Caco-2 (cell line): ENCODE results near the gene SPDYE3. TPM values are rescaled to one million over a fixed set of nuclear protein-coding genes. Genes with fewer than 3 reads are reported as not detected.
A peak's percentile ranks its signal among the peaks of the same experiment; 100 is the strongest.
"Not testable (repeated sequence)": the region's sequence is repeated elsewhere in the genome, so short reads cannot be mapped to it uniquely, and the experiment has no call there.

Experiments
- BruUV-seq: library from RNA; stranded (reverse); fragments of 400-500 nt; replicated peaks from 2 replicates; lab custom pipeline; 2021; lab: Mats Ljungman, UMichigan
- CTCF ChIA-PET: fragments of 300-600 bp; sonication (Branson Sonifier 250); formaldehyde crosslinking; loops from one replicate; lab custom pipeline; 2022; ENCODE audit warnings: antibody characterized with exemption; lab: Charles Lee
- POLR2A ChIA-PET: fragments of 300-600 bp; sonication (Branson Sonifier 250); formaldehyde crosslinking; loops from one replicate; lab custom pipeline; 2022; ENCODE audit warnings: antibody characterized with exemption; lab: Charles Lee
- DNase-seq, 2 experiments: peaks; one replicate each; pipeline versions ENCODE4 v3.0.0 to v3.0.0-alpha.2; 2020 to 2022
- H3K27me3 ChIP-seq: replicated peaks from 2 replicates; pipeline ENCODE4 v1.6.0; 2011; ENCODE audit warnings: low read length; ENCODE audit not compliant: control insufficient read depth, insufficient read depth
- H3K36me3 ChIP-seq: 2 replicates; pipeline ENCODE4 v1.5.1; 2011; ENCODE audit warnings: low read length; ENCODE audit not compliant: control insufficient read depth, insufficient read depth
- H3K4me1 ChIP-seq: fragments of 250-450 bp; sonication (Bioruptor Pico); 2 replicates; pipeline ENCODE4 v1.5.1; 2020; ENCODE audit warnings: mild to moderate bottlenecking
- H3K4me3 ChIP-seq: 2 replicates; pipeline ENCODE4 v1.5.1; 2011; ENCODE audit warnings: low read depth, mild to moderate bottlenecking, control low read depth, low read length
- H3K9me3 ChIP-seq: fragments of 250-450 bp; sonication (Bioruptor Pico); 2 replicates; pipeline ENCODE4 v1.5.1; 2020; ENCODE audit warnings: mild to moderate bottlenecking, moderate library complexity
- H3K27ac Mint-ChIP-seq: one replicate; pipeline ENCODE4 v1.8.0; 2022; ENCODE audit warnings: mixed read lengths; ENCODE audit not compliant: unreplicated experiment
- H3K27me3 Mint-ChIP-seq: one replicate; pipeline ENCODE4 v1.8.0; 2022; ENCODE audit warnings: mixed read lengths; ENCODE audit not compliant: insufficient read depth, unreplicated experiment
- H3K36me3 Mint-ChIP-seq: one replicate; pipeline ENCODE4 v1.8.0; 2022; ENCODE audit warnings: mild to moderate bottlenecking, mixed read lengths; ENCODE audit not compliant: insufficient read depth, unreplicated experiment
- H3K4me1 Mint-ChIP-seq: one replicate; pipeline ENCODE4 v1.8.0; 2022; ENCODE audit warnings: low read depth, mixed read lengths; ENCODE audit not compliant: unreplicated experiment
- H3K4me3 Mint-ChIP-seq: one replicate; pipeline ENCODE4 v1.8.0; 2022; ENCODE audit warnings: mild to moderate bottlenecking, moderate library complexity, mixed read lengths; ENCODE audit not compliant: unreplicated experiment
- H3K9me3 Mint-ChIP-seq: one replicate; pipeline ENCODE4 v1.8.0; 2022; ENCODE audit warnings: mixed read lengths; ENCODE audit not compliant: unreplicated experiment
- CTCF ChIP-seq, 2 experiments: fragments of 200-600 bp in 1 of 2; IDR thresholded peaks; 1 replicate in 1 of 2; 2 replicates in 1 of 2; pipeline versions ENCODE4 v1.5.1 to v1.8.0; 2011 to 2022; ENCODE audit warnings: antibody characterized with exemption in 1 of 2, control low read depth in 1 of 2, inconsistent platforms in 1 of 2, low read depth in 1 of 2, low read length in 1 of 2, mild to moderate bottlenecking in 1 of 2, moderate library complexity in 1 of 2; ENCODE audit not compliant: insufficient read depth in 1 of 2, severe bottlenecking in 1 of 2, unreplicated experiment in 1 of 2
- intact Hi-C: fragments of 100-400 bp; cut with micrococcal nuclease; formaldehyde crosslinking; loops from one replicate; pipeline ENCODE4 v1.10.0; 2022; ENCODE audit not compliant: unreplicated experiment
- total RNA-seq: library from RNA; stranded (reverse); gene quantifications from 2 replicates; pipeline ENCODE4 v1.2.3, GENCODE V29; 2022

Gene SPDYE3
- total RNA-seq, 1 experiment from 2014 or later, result not detected

GRCh38 chr7:100348805-100349204 lies 41.3 kb downstream of the SPDYE3 start:
- H3K4me3 Mint-ChIP-seq, result no peak overlapping the region
- peaks cover 11% of the 10 kb centered on the region; the same call in 1 of the 2 replicates for H3K4me1 ChIP-seq
- peaks cover 13% of the 10 kb centered on the region for H3K36me3 ChIP-seq
- no peaks in the 10 kb centered on the region for H3K9me3 ChIP-seq
- no peak for DNase-seq
- no peaks in the 10 kb centered on the region for H3K27me3 ChIP-seq
- intact Hi-C loops, result no loop called here
- POLR2A ChIA-PET, result no interaction called here
- H3K27me3 Mint-ChIP-seq, result no peaks in the 10 kb centered on the region
- no peaks in the 10 kb centered on the region for H3K9me3 Mint-ChIP-seq
- H3K4me1 Mint-ChIP-seq, result peaks cover 7% of the 10 kb centered on the region
- H3K36me3 Mint-ChIP-seq, result peaks cover 93% of the 10 kb centered on the region
- no peak overlapping the region for H3K27ac Mint-ChIP-seq
- BruUV-seq, result no TSS peak
- TF ChIP-seq CTCF (IDR thresholded peaks at IDR 0.05; ENCODE audit: insufficient read depth in 1 of 2, low read depth in 1 of 2, low read length in 1 of 2, severe bottlenecking in 1 of 2, unreplicated experiment in 1 of 2), result no peak
- CTCF ChIA-PET, result no interaction called here
- H3K4me3 ChIP-seq, result no peak overlapping the region

GRCh38 chr7:100349757-100350156 lies 42.3 kb downstream of the SPDYE3 start:
- Mint-ChIP-seq H3K27me3 (no peaks in the 10 kb centered on the region), H3K4me3 (no peak overlapping the region), H3K4me1 (peaks cover 2% of the 10 kb centered on the region), H3K36me3 (peaks cover 93% of the 10 kb centered on the region), H3K9me3 (no peaks in the 10 kb centered on the region), H3K27ac (no peak overlapping the region)
- CTCF ChIA-PET, result no interaction called here
- H3K27me3 ChIP-seq, result no peaks in the 10 kb centered on the region
- H3K36me3 ChIP-seq, result peaks cover 13% of the 10 kb centered on the region
- no TSS peak for BruUV-seq
- intact Hi-C loops, result no loop called here
- no peak overlapping the region for H3K4me3 ChIP-seq
- no peak for DNase-seq
- POLR2A ChIA-PET, result interaction anchor here (0.6 kb wide), 2 partner anchors 10 to 91 kb away, joined by 4 to 5 read pairs; no protein-coding TSS in a partner anchor
- no peaks in the 10 kb centered on the region for H3K9me3 ChIP-seq
- H3K4me1 ChIP-seq, result peaks cover 3% of the 10 kb centered on the region; the same call in 1 of the 2 replicates
- no peak for TF ChIP-seq CTCF (IDR thresholded peaks at IDR 0.05; ENCODE audit: insufficient read depth in 1 of 2, low read depth in 1 of 2, low read length in 1 of 2, severe bottlenecking in 1 of 2, unreplicated experiment in 1 of 2)

GRCh38 chr7:100351657-100352058 lies 44.2 kb downstream of the SPDYE3 start:
- peak overlapping the region; percentile 71 for H3K27ac Mint-ChIP-seq

GRCh38 chr7:100352230-100352781 lies 44.8 kb downstream of the SPDYE3 start:
- H3K27me3 ChIP-seq, DNase-seq, H3K36me3 ChIP-seq, intact Hi-C loops, CTCF ChIA-PET, H3K9me3 Mint-ChIP-seq, H3K27me3 Mint-ChIP-seq, H3K4me3 ChIP-seq, H3K4me3 Mint-ChIP-seq, H3K4me1 ChIP-seq, BruUV-seq, H3K27ac Mint-ChIP-seq, H3K4me1 Mint-ChIP-seq, POLR2A ChIA-PET, H3K9me3 ChIP-seq: not testable (repeated sequence)
- peaks cover 91% of the 10 kb centered on the region for H3K36me3 Mint-ChIP-seq

More at GRCh38 chr7:100351657-100352058, 44.2 kb downstream of the SPDYE3 start:
- intact Hi-C loops, result no loop called here
- POLR2A ChIA-PET, result no interaction called here
- Histone ChIP-seq H3K27me3 (no peaks in the 10 kb centered on the region), H3K36me3 (peaks cover 13% of the 10 kb centered on the region), H3K9me3 (no peaks in the 10 kb centered on the region), H3K4me1 (no peaks in the 10 kb centered on the region), H3K4me3 (no peak overlapping the region)
- H3K9me3 Mint-ChIP-seq, result no peaks in the 10 kb centered on the region
- TF ChIP-seq CTCF (IDR thresholded peaks at IDR 0.05; ENCODE audit: insufficient read depth in 1 of 2, low read depth in 1 of 2, low read length in 1 of 2, severe bottlenecking in 1 of 2, unreplicated experiment in 1 of 2), result no peak
- peaks cover 91% of the 10 kb centered on the region for H3K36me3 Mint-ChIP-seq
- DNase-seq, result no peak
- H3K27me3 Mint-ChIP-seq, result no peaks in the 10 kb centered on the region
- CTCF ChIA-PET, result no interaction called here
- no peaks in the 10 kb centered on the region for H3K4me1 Mint-ChIP-seq
- no peak overlapping the region for H3K4me3 Mint-ChIP-seq
- BruUV-seq, result no TSS peak
